HuH-7.5 (cell line): ENCODE data around the gene NBPF26.
"Not testable (repeated sequence)": the region's sequence is repeated elsewhere in the genome, so short reads cannot be mapped to it uniquely, and the experiment has no call there.

ENCODE experiments used
- DNase-seq: peaks from one replicate; pipeline ENCODE4 v3.0.0; 2011; ENCODE audit warnings: low spot score

The NBPF26 gene

GRCh38 chr1:120723715-120724402, at the start of gene NBPF26:
TSS of gene NBPF26 (plus strand) at chr1:120723945.
- DNase-seq = not testable (repeated sequence)

GRCh38 chr1:120680106-120680819, 43.5 kb upstream of the NBPF26 start:
- DNase-seq = not testable (repeated sequence)

GRCh38 chr1:120680938-120681337, 42.8 kb upstream of the NBPF26 start:
- not testable (repeated sequence) for DNase-seq

- not testable (repeated sequence) for DNase-seq
Measured at GRCh38 chr1:120684397-120684796, 39.3 kb upstream of the NBPF26 start.

- not testable (repeated sequence) for DNase-seq
Measured at GRCh38 chr1:120685622-120686021, 38.1 kb upstream of the NBPF26 start.

- not testable (repeated sequence) for DNase-seq
Measured at GRCh38 chr1:120687250-120687649, 36.5 kb upstream of the NBPF26 start.

GRCh38 chr1:120700807-120701562, 22.8 kb upstream of the NBPF26 start:
- not testable (repeated sequence) for DNase-seq

GRCh38 chr1:120723358-120723714, 409 bp upstream of the NBPF26 start:
- not testable (repeated sequence) for DNase-seq

- not testable (repeated sequence) for DNase-seq
Measured at GRCh38 chr1:120724507-120724906, 762 bp downstream of the NBPF26 start.

- DNase-seq = not testable (repeated sequence)
Measured at GRCh38 chr1:120728811-120729210, 5.1 kb downstream of the NBPF26 start.

GRCh38 chr1:120769090-120769489, 45.3 kb downstream of the NBPF26 start:
- DNase-seq = not testable (repeated sequence)

GRCh38 chr1:120805452-120805851, 81.7 kb downstream of the NBPF26 start:
- not testable (repeated sequence) for DNase-seq

- not testable (repeated sequence) for DNase-seq
Measured at GRCh38 chr1:120811822-120812221, 88.1 kb downstream of the NBPF26 start.

GRCh38 chr1:120825051-120825450, 101.3 kb downstream of the NBPF26 start:
- DNase-seq = not testable (repeated sequence)

GRCh38 chr1:120826623-120827022, 102.9 kb downstream of the NBPF26 start:
- not testable (repeated sequence) for DNase-seq

GRCh38 chr1:120844186-120844944, 120.6 kb downstream of the NBPF26 start:
- DNase-seq = peak; percentile 13

GRCh38 chr1:120844945-120845330, 121.2 kb downstream of the NBPF26 start:
- DNase-seq = not testable (repeated sequence)

GRCh38 chr1:120849400-120850286, 125.9 kb downstream of the NBPF26 start:
- DNase-seq = not testable (repeated sequence)

GRCh38 chr1:120850287-120850536, 126.5 kb downstream of the NBPF26 start:
- not testable (repeated sequence) for DNase-seq

GRCh38 chr1:120850537-120851421, 127.0 kb downstream of the NBPF26 start:
- DNase-seq = peak; percentile 55
